ENCODE data around the gene EYA4.

DNA sequence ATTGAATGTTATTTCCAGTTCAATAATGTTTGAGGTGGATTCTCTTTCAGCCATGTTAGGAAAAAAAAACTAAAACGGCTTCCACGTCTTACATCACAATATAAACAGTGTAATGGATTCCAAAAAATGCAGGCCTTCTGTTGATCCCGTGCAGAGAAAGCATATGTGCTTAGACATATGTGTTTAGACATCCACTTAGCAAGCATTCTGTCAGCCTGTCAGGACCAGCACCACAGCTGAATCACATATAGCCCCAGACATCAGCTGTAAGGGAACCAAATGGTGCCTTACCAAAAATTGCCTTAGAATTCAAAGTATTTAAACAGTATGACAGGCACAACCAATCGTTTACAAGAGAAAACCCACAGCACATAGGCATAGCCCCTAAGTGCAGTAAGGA lies 304.9 kb downstream of the EYA4 start:
- TF ChIP-seq, protein P1, sequence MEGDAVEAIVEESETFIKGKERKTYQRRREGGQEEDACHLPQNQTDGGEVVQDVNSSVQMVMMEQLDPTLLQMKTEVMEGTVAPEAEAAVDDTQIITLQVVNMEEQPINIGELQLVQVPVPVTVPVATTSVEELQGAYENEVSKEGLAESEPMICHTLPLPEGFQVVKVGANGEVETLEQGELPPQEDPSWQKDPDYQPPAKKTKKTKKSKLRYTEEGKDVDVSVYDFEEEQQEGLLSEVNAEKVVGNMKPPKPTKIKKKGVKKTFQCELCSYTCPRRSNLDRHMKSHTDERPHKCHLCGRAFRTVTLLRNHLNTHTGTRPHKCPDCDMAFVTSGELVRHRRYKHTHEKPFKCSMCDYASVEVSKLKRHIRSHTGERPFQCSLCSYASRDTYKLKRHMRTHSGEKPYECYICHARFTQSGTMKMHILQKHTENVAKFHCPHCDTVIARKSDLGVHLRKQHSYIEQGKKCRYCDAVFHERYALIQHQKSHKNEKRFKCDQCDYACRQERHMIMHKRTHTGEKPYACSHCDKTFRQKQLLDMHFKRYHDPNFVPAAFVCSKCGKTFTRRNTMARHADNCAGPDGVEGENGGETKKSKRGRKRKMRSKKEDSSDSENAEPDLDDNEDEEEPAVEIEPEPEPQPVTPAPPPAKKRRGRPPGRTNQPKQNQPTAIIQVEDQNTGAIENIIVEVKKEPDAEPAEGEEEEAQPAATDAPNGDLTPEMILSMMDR (IDR thresholded peaks at IDR 0.05): no peak
- TF ChIP-seq POLR2A (IDR thresholded peaks at IDR 0.05): no peak
